HG03575 (cell line): Measurements from ENCODE around the gene ISM1.
"Not testable (repeated sequence)": the region's sequence is repeated elsewhere in the genome, so short reads cannot be mapped to it uniquely, and the experiment has no call there.

Source experiments
- ATAC-seq: cut with Tn5 transposase; IDR thresholded peaks from one replicate; pipeline ENCODE4 v1.9.1; 2021; ENCODE audit not compliant: unreplicated experiment, insufficient number of reproducible peaks, low FRiP score; ENCODE audit errors: extremely low read depth

The ISM1 gene

GRCh38 chr20:13220194-13220903 lies 725 bp upstream of the ISM1 start:
- no peak for ATAC-seq

- ATAC-seq = no peak
Measured at GRCh38 chr20:13221313-13221672, 219 bp downstream of the ISM1 start.

- ATAC-seq = no peak
Measured at GRCh38 chr20:13221673-13222318, 722 bp downstream of the ISM1 start.

- ATAC-seq = no peak
Measured at GRCh38 chr20:13222319-13222716, 1.2 kb downstream of the ISM1 start.

GRCh38 chr20:13223736-13224520 lies 2.9 kb downstream of the ISM1 start:
- no peak for ATAC-seq

- no peak for ATAC-seq
Measured at GRCh38 chr20:13226367-13226766, 5.3 kb downstream of the ISM1 start.

- no peak for ATAC-seq
Measured at GRCh38 chr20:13228771-13229170, 7.7 kb downstream of the ISM1 start.

- ATAC-seq = peak; percentile 79
Measured at GRCh38 chr20:13229538-13229937, 8.5 kb downstream of the ISM1 start.

GRCh38 chr20:13231031-13231752 lies 10.1 kb downstream of the ISM1 start:
- ATAC-seq = no peak

GRCh38 chr20:13232999-13233398 lies 11.9 kb downstream of the ISM1 start:
- no peak for ATAC-seq

GRCh38 chr20:13234961-13235360 lies 13.9 kb downstream of the ISM1 start:
- no peak for ATAC-seq

GRCh38 chr20:13236360-13236759 lies 15.3 kb downstream of the ISM1 start:
- not testable (repeated sequence) for ATAC-seq

GRCh38 chr20:13236990-13237720 lies 16.1 kb downstream of the ISM1 start:
- ATAC-seq = no peak

- no peak for ATAC-seq
Measured at GRCh38 chr20:13238001-13238653, 17.1 kb downstream of the ISM1 start.

GRCh38 chr20:13243826-13244376 lies 22.8 kb downstream of the ISM1 start:
- ATAC-seq = no peak

GRCh38 chr20:13245250-13245723 lies 24.2 kb downstream of the ISM1 start:
- no peak for ATAC-seq

GRCh38 chr20:13249118-13249797 lies 28.2 kb downstream of the ISM1 start:
- no peak for ATAC-seq
